ENCODE results near the gene FIBIN.

- no peak for TF ChIP-seq CTCF (IDR thresholded peaks at IDR 0.05; ENCODE audit: poor library complexity, severe bottlenecking)
- no peak for TF ChIP-seq EZH2 (IDR thresholded peaks at IDR 0.05; ENCODE audit: borderline replicate concordance, insufficient read depth, low read length, poor library complexity, severe bottlenecking)
- TF ChIP-seq EP300 (conservative IDR thresholded peaks at IDR 0.05; ENCODE audit: poor library complexity, severe bottlenecking), result no peak
- no peak for TF ChIP-seq RAD21 (conservative IDR thresholded peaks at IDR 0.05)
- TF ChIP-seq REST (IDR thresholded peaks at IDR 0.05; ENCODE audit: borderline replicate concordance), result no peak
- no peak for TF ChIP-seq POLR2AphosphoS5 (IDR thresholded peaks at IDR 0.05)
Observed at GRCh38 chr11:27029966-27030365, 36.1 kb downstream of the FIBIN start.
